SKM-1 (cell line): ENCODE data around the gene MICAL3.
"Not testable (repeated sequence)": the region's sequence is repeated elsewhere in the genome, so short reads cannot be mapped to it uniquely, and the experiment has no call there.

Experiments used
- DNase-seq: peaks from one replicate; lab custom pipeline; 2025; ENCODE audit not compliant: unreplicated experiment; lab: John Stamatoyannopoulos, UW

MICAL3 gene

GRCh38 chr22:18032455-18033101, 8.2 kb upstream of the MICAL3 start:
- no peak for DNase-seq

GRCh38 chr22:18031695-18032454, 7.5 kb upstream of the MICAL3 start:
- DNase-seq = no peak

- no peak for DNase-seq
These were observed 5.4 kb upstream of the MICAL3 start for GRCh38 chr22:18029686-18030267.

- DNase-seq = no peak
These were observed 4.6 kb upstream of the MICAL3 start for GRCh38 chr22:18028817-18029527.

GRCh38 chr22:18025898-18026297, 1.5 kb upstream of the MICAL3 start:
- DNase-seq = not testable (repeated sequence)

- DNase-seq = no peak
These were observed 777 bp upstream of the MICAL3 start for GRCh38 chr22:18024956-18025720.

GRCh38 chr22:18023509-18024275, 669 bp downstream of the MICAL3 start:
- DNase-seq = no peak

- DNase-seq = no peak
These were observed 1.5 kb downstream of the MICAL3 start for GRCh38 chr22:18022876-18023275.

GRCh38 chr22:18021431-18021830, 2.9 kb downstream of the MICAL3 start:
- no peak for DNase-seq

GRCh38 chr22:18020743-18021142, 3.6 kb downstream of the MICAL3 start:
- DNase-seq = not testable (repeated sequence)

GRCh38 chr22:18013947-18014346, 10.4 kb downstream of the MICAL3 start:
- DNase-seq = no peak

GRCh38 chr22:18013436-18013835, 10.9 kb downstream of the MICAL3 start:
- no peak for DNase-seq

GRCh38 chr22:18012531-18012930, 11.8 kb downstream of the MICAL3 start:
- DNase-seq = no peak

GRCh38 chr22:18010266-18010665, 14.1 kb downstream of the MICAL3 start:
- no peak for DNase-seq

GRCh38 chr22:18008136-18008535, 16.2 kb downstream of the MICAL3 start:
- DNase-seq = no peak

- DNase-seq = no peak
These were observed 19.0 kb downstream of the MICAL3 start for GRCh38 chr22:18005201-18005926.

- DNase-seq = not testable (repeated sequence)
These were observed 22.5 kb downstream of the MICAL3 start for GRCh38 chr22:18001894-18002315.

GRCh38 chr22:18001040-18001893, 23.1 kb downstream of the MICAL3 start:
- DNase-seq = peak; percentile 94
